ENCODE measurements around the gene TYMS.

The TYMS gene

DNA sequence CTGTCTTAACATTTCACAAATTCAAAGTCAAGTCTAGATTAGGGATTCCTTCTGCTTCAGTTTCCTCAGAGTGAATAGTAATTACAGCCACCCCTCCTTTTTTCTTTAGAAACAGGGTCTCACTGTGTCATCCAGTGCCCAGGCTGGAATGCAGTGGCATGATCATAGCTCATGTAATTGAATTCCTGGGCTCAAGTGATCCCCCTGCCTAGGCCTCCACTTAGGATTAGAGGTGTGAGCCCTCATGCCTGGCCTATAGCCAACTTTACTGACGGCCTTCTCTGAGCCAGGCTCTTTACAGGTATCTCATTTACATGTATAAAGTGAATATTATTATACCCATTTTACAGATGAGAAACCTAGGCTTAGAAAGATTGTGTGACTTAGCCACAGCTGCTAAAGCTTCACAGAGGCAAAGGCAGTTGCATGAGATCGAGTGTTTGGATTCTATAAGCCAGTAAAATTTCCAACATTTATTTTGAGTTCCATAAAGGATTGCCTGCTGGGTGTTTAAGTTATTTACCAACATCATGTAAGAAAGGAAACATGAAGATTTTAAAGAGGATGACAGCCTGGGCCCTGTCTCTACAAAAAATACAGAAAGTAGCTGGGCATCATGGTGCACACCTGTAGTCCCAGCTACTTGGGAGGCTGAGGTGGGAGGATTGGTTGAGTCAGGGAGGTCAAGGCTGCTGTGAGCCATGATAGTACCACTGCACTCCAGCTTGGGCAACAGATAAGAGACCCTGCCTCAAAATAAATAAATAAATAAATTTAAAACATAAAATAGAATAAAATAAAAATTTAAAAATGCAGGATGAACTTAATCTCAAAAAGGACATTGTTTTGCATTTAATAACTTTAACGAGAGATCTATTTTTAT lies 53.2 kb downstream of the TYMS start:
- DNase-seq = no peak

GRCh38 chr18:711310-711656 lies 53.8 kb downstream of the TYMS start:
- peak in 1 of 58 donors; percentile 23 for DNase-seq

DNA sequence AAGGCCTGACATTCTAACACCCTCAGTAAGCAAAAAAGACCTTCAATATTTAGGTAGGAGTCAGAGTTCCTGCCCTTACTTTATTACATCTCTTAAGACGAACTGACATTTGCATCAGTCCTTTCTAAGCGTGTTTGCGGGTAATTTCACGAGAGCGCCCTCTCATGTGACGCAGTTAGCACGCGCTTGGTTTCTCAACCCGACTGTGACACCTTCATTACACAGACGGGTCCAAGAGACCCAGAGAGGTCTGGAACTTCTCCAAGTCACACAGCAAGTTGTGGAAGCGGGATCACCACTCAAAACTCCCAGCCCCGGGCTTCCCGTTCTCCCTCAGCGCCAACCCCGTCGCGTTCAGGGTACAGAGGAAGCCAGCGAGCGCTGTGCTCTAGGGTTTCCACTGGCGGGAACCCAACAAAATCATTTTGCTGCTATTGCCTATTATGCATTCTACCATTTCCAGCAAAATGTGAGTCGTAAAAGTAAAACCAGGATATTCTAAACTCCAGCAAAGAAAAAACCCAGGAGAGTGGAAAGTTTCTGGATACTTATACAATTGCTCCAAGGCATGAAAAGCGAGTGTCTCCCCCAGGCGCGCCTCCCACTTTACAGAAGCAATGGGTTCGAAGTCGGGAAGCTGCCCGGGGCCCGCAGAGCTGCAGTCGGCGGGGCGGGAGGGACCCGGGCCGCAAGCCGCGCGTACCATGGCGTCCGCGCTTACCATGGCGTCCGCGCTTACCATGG lies 54.4 kb downstream of the TYMS start:
- peak in 49 of 58 donors; percentile 5 to 80 (median 43) for DNase-seq

- DNase-seq = peak in 53 of 58 donors; percentile 5 to 75 (median 50)
Measured at GRCh38 chr18:712401-713134, 55.1 kb downstream of the TYMS start, which contains the start of gene ENOSF1. Gene ENOSF1, minus strand, starts transcription at chr18:712630. Its CDS starts 43 bp downstream, at chr18:712587.

- no peak for DNase-seq
Measured at GRCh38 chr18:713135-713490, 55.7 kb downstream of the TYMS start.

DNA sequence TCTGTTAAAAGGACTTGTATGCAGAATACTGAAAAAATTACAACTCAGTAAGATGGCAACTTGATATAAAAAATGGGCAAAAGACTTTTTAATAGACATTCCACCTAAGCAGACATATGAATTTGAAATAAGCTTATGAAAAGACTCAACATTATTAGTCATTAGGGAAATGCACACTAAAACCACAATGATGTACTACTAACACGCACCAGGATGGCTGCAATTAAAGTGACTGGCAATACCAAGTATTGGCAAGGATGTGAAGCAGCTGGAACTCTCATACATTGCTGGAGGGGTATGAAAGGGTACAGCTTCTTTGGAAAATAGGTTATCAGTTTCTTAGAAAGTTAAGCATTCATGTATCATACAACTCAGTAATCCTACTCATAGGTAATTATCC lies 58.2 kb downstream of the TYMS start:
- no peak for DNase-seq

DNA sequence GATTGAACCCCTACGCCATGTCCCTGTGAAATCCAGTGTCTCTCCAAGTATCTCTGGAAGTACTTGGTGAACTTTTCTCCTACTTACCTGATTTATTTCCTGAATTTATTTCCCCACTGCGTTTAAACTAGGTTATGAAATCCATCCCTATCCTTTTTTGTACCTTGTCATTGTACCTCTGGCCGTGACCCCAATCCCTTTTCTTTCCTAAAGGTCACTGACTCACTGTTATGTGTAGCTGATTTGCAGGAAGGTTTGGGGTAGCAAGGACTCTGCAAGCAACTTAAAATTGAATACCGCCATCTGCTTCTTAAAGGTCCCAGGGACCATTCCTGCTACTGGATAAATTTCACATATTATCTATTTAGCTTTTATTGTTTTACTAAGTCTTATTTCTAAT lies 59.5 kb downstream of the TYMS start:
- DNase-seq = no peak

All from anterior cingulate cortex (tissue), 58 donors.